Tibial nerve (tissue), 4 donors: ENCODE data around the gene ZNRF3. TPM values are rescaled to one million over a fixed set of nuclear protein-coding genes. Genes with fewer than 3 reads are reported as not detected.
"Not testable (repeated sequence)": the region's sequence is repeated elsewhere in the genome, so short reads cannot be mapped to it uniquely, and the experiment has no call there.

Source experiments
- DNase-seq, 2 donors: peaks; one replicate each; pipeline ENCODE4 v3.0.0-alpha.2; 2019; ENCODE audit warnings: low spot score in 2 of 2
- H3K27ac ChIP-seq, 4 donors: fragments of 200-600 bp; sonication (generic) in 3 of 4; one replicate each; pipeline ENCODE4 v1.5.1; 2017 to 2019; ENCODE audit warnings: mild to moderate bottlenecking in 1 of 4
- H3K27me3 ChIP-seq, 2 donors: fragments of 200-600 bp; sonication (generic) in 1 of 2; one replicate each; pipeline versions ENCODE4 v1.5.1 to v1.6.0; 2017 to 2019
- H3K36me3 ChIP-seq, 3 donors: fragments of 200-600 bp; sonication (generic); one replicate each; pipeline ENCODE4 v1.5.1; 2018 to 2019
- H3K4me1 ChIP-seq, 4 donors: fragments of 200-600 bp; sonication (generic) in 3 of 4; one replicate each; pipeline ENCODE4 v1.5.1; 2017 to 2019
- H3K4me3 ChIP-seq, 4 donors: fragments of 200-600 bp; sonication (generic) in 3 of 4; one replicate each; pipeline ENCODE4 v1.5.1; 2017 to 2019; ENCODE audit warnings: mild to moderate bottlenecking in 1 of 4, moderate library complexity in 1 of 4
- H3K9me3 ChIP-seq, 4 donors: fragments of 200-600 bp; sonication (generic) in 3 of 4; one replicate each; pipeline ENCODE4 v1.5.1; 2017 to 2019
- CTCF ChIP-seq, 5 experiments: fragments of 200-600 bp in 3 of 5; fragments of 450-650 bp in 2 of 5; sonication (generic) in 3 of 5; IDR thresholded peaks; one replicate each; pipeline ENCODE4 v1.5.1; 2016 to 2019; ENCODE audit warnings: antibody characterized with exemption in 5 of 5, mild to moderate bottlenecking in 3 of 5, moderate library complexity in 2 of 5
- EP300 ChIP-seq, 2 donors: sonication (generic); formaldehyde crosslinking; IDR thresholded peaks; one replicate each; pipeline ENCODE4 v1.6.1; 2017; ENCODE audit warnings: antibody characterized with exemption in 2 of 2, mild to moderate bottlenecking in 1 of 2
- POLR2A ChIP-seq, 2 donors: fragments of 450-650 bp; IDR thresholded peaks; one replicate each; pipeline ENCODE4 v1.6.1; 2017; ENCODE audit warnings: antibody characterized with exemption in 2 of 2, mild to moderate bottlenecking in 2 of 2, moderate library complexity in 2 of 2
- WGBS, 2 donors: methylation state at CpG; one replicate each; pipeline ENCODE4 v1.1.5; 2018; 5-methylcytosine and 5-hydroxymethylcytosine counted together
- total RNA-seq, 4 donors: library from RNA; depleted of rRNA; stranded (reverse); fragments of >200 nt; gene quantifications; one replicate each; pipeline ENCODE4 v1.1.0, GENCODE V29; 2016

Gene ZNRF3
- total RNA-seq, 4 donors from 2014 or later = 18.0 to 37.9 (median 23.5) TPM

- Histone ChIP-seq H3K27me3 (no peaks in the 10 kb centered on the region), H3K4me1 (peaks cover 0 to 43% (median 2%) of the 10 kb centered on the region in 4 donors), H3K27ac (no peak overlapping the region), H3K4me3 (no peak overlapping the region), H3K9me3 (no peaks in the 10 kb centered on the region), H3K36me3 (no peaks in the 10 kb centered on the region)
- DNase-seq = no peak
- WGBS, 2 donors = 97 to 98% methylated on average over 4 of the region's 4 CpGs
- TF ChIP-seq POLR2A (IDR thresholded peaks at IDR 0.05) = no peak
- TF ChIP-seq CTCF (IDR thresholded peaks at IDR 0.05) = no peak
- no peak for TF ChIP-seq EP300 (IDR thresholded peaks at IDR 0.05)
Observed at GRCh38 chr22:29003552-29003951, 120.2 kb downstream of the ZNRF3 start.

- Histone ChIP-seq H3K4me1 (peaks cover 0 to 43% (median 2%) of the 10 kb centered on the region in 4 donors), H3K27ac (peak overlapping the region in 3 of 4 donors; percentile 2 to 69 (median 36)), H3K9me3 (no peaks in the 10 kb centered on the region), H3K27me3 (no peaks in the 10 kb centered on the region), H3K36me3 (no peaks in the 10 kb centered on the region), H3K4me3 (no peak overlapping the region)
- 70 to 76% methylated on average over 9 of the region's 9 CpGs for WGBS, 2 donors
- DNase-seq = no peak
- TF ChIP-seq CTCF (IDR thresholded peaks at IDR 0.05) = no peak
- no peak for TF ChIP-seq POLR2A (IDR thresholded peaks at IDR 0.05)
- TF ChIP-seq EP300 (IDR thresholded peaks at IDR 0.05) = no peak
Observed at GRCh38 chr22:29003975-29004646, 120.7 kb downstream of the ZNRF3 start.

- Histone ChIP-seq H3K4me1 (peaks cover 0 to 36% (median 2%) of the 10 kb centered on the region in 4 donors), H3K36me3 (no peaks in the 10 kb centered on the region), H3K27me3 (no peaks in the 10 kb centered on the region), H3K27ac (peak overlapping the region in 3 of 4 donors; percentile 2 to 69 (median 36)), H3K4me3 (no peak overlapping the region), H3K9me3 (no peaks in the 10 kb centered on the region)
- TF ChIP-seq EP300 (IDR thresholded peaks at IDR 0.05) (no peak), CTCF (IDR thresholded peaks at IDR 0.05) (no peak), POLR2A (IDR thresholded peaks at IDR 0.05) (no peak)
- DNase-seq = no peak
- 49 to 57% methylated on average over 19 to 20 of the region's 20 CpGs for WGBS, 2 donors
Observed at GRCh38 chr22:29004647-29005371, 121.4 kb downstream of the ZNRF3 start.

- H3K9me3 ChIP-seq, H3K36me3 ChIP-seq, H3K4me3 ChIP-seq, DNase-seq, H3K27ac ChIP-seq, H3K27me3 ChIP-seq: not testable (repeated sequence)
- WGBS, 2 donors = 91 to 93% methylated on average over 8 of the region's 8 CpGs
- H3K4me1 ChIP-seq = peaks cover 0 to 26% (median 2%) of the 10 kb centered on the region in 4 donors
Observed at GRCh38 chr22:29005754-29006153, 122.4 kb downstream of the ZNRF3 start.

- Histone ChIP-seq H3K36me3 (no peaks in the 10 kb centered on the region), H3K4me3 (no peak overlapping the region), H3K4me1 (peaks cover 0 to 30% (median 2%) of the 10 kb centered on the region in 4 donors), H3K9me3 (no peaks in the 10 kb centered on the region), H3K27ac (no peak overlapping the region), H3K27me3 (no peaks in the 10 kb centered on the region)
- no peak for DNase-seq
- WGBS, 2 donors = 89 to 90% methylated on average over 8 of the region's 8 CpGs
- no peak for TF ChIP-seq CTCF (IDR thresholded peaks at IDR 0.05)
- no peak for TF ChIP-seq EP300 (IDR thresholded peaks at IDR 0.05)
- no peak for TF ChIP-seq POLR2A (IDR thresholded peaks at IDR 0.05)
Observed at GRCh38 chr22:29006346-29006745, 123.0 kb downstream of the ZNRF3 start.
